ENCODE measurements around the gene SLC9A8.

The SLC9A8 gene

DNA sequence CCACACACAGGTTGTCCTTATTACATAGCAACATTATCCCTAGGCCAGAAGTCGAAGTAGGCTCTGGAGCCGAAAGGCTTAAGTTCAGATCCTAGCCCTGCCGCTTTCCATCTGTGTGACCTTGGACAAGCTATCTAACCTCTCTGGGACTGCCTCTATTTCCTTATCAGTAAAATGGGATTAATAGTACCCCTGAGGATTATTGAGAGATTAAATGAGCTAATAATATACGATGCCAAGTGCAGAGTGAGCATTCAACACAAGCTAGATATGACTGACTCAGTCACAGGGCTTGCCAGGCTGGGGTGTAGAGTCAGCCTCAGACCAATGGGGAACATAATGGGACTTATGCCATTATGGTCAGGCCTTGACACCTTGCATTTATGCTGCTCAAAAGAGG lies 111.6 kb downstream of the SLC9A8 start:
- no peak for DNase-seq

DNA sequence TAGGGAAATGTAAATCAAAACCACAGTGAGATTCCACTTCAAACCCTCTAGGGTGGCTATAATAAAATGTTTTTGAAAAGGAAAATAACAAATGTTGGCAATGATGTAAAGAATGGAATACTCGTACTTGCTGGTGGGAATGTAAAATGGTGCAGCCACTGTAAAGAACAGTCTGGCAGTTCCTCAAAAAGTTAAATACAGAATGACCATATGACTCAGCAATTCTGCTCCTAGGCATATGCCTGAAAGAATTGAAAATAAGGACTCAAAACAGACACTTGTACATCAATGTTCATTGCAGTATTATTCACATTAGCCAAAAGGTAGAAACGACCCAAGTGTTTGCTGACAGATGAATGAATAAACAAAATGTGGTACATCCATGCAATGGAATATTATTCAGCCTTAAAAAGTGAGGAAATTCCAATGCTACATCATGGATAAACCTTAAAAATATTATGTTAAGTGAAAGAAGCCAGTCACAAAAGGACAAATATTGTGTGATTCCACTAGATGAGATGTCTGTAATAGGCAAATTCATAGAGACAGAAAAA lies 113.3 kb downstream of the SLC9A8 start:
- DNase-seq: no peak

DNA sequence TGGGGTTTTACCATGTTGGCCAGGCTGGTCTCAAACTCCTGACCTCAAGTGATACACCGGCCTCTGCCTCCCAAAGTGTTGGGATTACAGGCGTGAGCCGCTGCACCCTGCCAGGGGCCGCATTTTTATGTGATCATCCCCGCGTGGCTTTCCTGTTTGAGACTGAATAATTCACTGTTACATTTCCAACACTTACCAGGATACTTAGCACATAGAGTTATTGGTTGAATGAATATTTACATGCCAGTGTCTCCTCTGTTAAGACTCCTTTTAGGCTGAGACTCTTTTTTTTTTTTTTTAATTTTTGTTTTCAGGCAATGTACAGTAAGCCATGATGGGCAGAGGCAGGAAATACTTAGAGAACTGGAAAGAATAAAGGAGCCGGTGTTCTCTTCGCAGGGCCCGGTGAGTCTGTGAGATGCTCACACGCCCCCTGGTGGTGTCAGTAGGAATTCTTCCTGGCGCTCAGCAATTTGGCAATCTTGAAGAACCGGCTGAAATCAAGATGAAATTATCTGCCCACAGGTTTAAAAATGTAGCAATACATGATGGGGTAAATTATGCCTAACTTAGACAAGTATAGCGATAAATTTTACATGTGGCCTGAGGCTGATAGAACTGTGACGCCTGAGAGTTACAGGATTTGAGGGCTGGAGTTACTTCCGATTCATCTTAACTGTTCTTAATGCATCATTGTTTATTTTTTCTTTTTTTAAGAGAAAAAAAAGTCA lies 115.9 kb downstream of the SLC9A8 start:
- DNase-seq: peak; percentile 89

DNA sequence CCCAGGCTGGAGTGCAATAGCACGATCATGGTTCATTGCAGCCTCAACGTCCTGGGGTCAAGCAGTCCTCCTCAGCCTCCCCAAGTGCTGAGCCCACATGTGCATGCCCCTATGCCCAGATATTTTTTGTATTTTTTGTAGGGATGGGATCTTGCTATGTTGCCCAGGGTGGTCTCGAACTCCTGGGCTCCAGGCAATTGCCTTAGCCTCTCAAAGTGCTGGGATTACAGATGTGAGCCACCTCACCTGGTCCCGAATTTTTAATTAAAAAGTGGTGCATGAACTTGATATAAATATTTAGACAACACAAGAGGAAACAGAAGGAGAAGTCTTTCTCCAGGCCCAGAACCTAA lies 116.5 kb downstream of the SLC9A8 start:
- no peak for DNase-seq

DNA sequence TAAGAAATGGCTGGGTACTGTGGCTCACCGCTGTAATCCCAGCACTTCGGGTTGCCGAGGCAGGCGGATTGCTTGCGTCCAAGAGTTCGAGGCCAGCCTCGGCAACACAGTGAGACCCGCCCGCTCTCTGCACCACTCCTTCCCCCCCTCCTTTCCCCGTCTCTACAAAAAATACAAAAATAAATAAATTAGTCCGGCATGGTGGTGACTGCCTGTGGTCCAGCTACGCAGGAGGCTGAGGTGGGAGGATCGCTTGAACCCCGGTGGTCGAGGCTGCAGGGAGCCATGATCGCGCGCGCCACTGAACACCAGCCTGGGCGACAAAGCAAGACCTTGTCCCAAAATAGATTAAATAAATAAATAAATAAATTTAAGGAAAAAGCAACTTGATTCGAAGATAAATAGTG lies 123.1 kb downstream of the SLC9A8 start:
- DNase-seq: no peak

DNA sequence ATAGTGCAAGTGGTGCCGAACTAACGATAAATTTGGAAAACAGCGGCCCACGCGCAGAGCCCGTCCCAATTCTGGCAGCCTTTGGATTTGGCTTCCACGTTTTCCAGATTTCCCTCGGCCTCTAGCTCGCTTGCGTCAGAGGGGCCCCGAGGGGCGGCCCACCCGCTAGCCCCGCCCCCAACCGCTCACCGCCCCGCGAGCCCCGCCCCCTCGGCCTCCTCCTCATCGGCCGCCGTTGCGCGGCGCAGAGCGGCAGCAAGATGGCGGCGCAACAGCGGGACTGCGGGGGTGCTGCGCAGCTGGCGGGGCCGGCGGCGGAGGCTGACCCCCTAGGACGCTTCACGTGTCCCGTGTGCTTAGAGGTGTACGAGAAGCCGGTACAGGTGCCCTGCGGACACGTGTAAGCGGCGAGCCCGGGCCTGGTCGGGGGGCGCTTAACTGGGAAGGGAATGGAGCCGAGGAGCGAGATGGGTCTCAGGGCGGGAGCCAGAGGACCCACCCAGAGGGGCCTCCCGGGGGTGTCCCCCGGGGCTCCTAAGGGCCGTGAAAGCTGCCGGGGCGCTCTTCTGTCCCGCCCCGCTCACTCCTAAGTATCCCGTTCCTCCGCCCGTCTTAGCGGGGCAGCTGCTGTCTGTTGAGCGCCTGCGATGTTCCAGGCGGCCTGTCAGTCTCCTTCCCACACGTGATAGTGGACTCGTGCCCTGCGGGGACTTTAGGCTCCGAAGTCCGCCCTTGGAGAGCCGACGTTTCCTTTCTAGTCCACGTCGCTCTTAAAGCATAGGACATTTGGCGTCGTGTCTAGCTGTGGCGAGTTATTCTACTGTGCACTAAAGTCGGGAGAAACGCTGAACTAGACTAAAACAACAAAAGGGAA lies 123.8 kb downstream of the SLC9A8 start, which contains the start of gene RNF114:
TSS of gene RNF114 (plus strand) at position 245 of the 874 bp plus-strand sequence. CDS start at position 261, 16 bp downstream.
- peak; percentile 95 for DNase-seq

DNA sequence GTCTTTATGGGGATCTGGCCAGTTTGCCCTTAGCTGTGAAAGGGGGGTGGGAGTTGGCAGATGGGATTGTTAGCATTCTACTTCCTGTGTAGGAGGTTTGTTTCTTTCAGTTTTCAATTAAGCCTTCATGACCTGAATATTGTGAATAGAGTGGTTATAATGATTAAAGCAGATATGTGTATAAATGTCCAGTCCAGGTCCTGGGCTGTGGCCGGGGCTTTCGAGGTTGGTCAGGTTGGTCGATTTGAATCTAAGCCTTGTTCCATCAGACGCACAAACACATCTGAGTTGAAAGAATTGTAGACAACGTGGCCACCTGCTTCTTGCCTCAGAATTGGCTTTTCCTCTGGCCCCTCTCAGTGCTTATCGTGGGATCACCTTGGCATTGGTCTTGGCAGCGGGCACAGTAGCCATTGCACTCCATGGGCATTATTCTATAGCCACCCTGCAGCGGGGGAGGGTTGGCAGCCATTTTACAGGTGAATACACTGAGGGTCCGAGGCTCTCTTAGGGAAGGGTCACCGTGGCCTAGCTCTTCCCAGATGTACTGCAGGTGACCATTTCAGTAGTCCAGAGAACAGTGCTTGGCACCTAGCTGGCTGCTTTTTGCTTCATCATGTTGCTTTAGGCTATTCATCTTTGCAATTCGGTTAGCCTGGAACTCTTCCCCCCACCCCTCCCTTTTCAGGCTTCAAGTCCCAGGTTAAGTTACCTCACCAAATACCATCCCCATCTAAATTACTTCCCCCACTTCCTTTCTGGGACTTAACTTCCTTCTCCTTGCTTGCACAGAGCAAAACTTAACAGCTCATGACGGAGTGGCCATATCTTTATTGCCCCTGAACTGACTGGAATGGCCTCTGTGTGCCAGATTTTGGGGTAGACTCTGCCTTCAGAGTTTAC lies 124.7 kb downstream of the SLC9A8 start:
- no peak for DNase-seq

DNA sequence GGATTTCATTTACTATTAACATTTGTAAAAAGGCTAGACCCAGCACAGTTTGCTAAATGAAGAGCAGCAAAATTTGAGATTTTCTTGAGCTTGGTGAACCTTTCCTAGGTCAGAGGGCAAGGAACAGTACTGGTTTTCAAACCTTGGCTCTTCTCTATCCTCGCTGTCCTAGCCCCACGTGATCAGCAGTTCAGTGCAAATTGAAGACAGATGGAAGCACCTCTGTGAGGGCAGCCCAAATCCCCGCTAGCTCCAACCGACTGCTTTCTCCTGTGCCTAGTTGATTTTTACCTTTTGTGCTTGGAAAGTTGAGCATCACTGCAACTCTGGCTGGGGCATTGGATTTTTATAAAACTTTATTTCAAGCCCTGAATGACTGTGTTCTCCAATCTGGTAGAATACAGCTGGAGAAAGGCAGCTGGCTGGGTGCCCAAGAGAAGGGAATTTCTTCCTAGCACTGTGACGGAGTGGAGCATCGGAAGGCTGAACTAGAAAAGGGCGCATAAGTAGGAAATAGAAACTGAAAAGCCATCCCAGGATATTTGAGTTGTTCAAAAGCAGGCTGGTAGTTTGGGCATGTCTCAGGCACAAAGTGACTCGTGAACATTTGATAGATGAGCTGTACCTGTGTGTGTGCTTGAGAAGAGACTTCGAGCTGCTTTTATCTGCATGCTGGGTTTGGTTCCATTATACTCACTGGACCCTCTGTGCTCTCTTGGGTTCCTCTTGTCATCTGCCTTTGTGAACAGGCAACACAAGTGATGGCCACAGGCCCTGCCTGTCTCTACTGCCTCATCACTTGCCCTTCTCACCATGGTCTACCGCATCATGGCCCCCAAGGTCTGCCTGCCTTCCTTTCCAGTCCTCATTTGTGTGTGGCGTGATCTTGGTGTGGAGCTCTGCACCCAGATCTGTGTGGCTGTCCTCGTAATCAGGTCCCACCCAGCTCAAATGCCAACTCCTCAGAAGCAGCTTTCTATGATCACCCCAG lies 125.8 kb downstream of the SLC9A8 start:
- DNase-seq: no peak

DNA sequence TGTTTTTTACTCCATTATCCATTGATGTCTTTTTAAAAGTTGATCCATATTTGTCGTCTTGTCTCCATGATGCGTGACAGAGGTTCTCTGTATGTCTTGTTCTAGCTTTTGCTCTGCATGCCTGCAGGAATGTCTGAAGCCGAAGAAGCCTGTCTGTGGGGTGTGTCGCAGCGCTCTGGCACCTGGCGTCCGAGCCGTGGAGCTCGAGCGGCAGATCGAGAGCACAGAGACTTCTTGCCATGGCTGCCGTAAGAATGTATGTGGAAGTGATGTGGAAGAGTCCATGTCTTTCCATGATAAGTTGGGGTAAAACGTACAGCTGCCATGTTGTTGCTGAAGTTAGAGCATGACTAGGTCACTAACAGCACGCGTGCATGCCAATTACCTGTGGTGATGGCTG lies 128.8 kb downstream of the SLC9A8 start:
- no peak for DNase-seq

All from activated CD8-positive, alpha-beta memory T cell treated with anti-CD3 and anti-CD28 coated beads, Interleukin-2, amount 50 U/mL, for 48 hours (primary cell).